Fibroblast of lung (primary cell): ENCODE measurements around the gene AADACL4. TPM values are rescaled to one million over a fixed set of nuclear protein-coding genes. Genes with fewer than 3 reads are reported as not detected.

ENCODE experiments used
- DNase-seq, 2 donors: peaks; one replicate each; pipeline versions ENCODE4 v3.0.0 to v3.0.0-alpha.2; 2010; ENCODE audit warnings: low read depth in 2 of 2
- H2AFZ ChIP-seq: 2 replicates; pipeline ENCODE4 v1.5.1; 2012; ENCODE audit warnings: low read length, control low read depth, inconsistent platforms
- H3K27ac ChIP-seq: 2 replicates; pipeline ENCODE4 v1.5.1; 2011; ENCODE audit warnings: low read length, control low read depth; ENCODE audit not compliant: insufficient read depth
- H3K27me3 ChIP-seq: 2 replicates; pipeline ENCODE4 v1.5.1; 2011; ENCODE audit warnings: mild to moderate bottlenecking, low read length; ENCODE audit not compliant: control insufficient read depth, insufficient read depth
- H3K36me3 ChIP-seq: 2 replicates; pipeline ENCODE4 v1.5.1; 2011; ENCODE audit warnings: low read length; ENCODE audit not compliant: control insufficient read depth, insufficient read depth
- H3K4me1 ChIP-seq: 2 replicates; pipeline ENCODE4 v1.5.1; 2011; ENCODE audit warnings: low read length; ENCODE audit not compliant: control insufficient read depth, insufficient read depth; ENCODE audit errors: extremely low read depth
- H3K4me2 ChIP-seq: 2 replicates; pipeline ENCODE4 v1.5.1; 2011; ENCODE audit warnings: low read length, control low read depth; ENCODE audit not compliant: insufficient read depth; ENCODE audit errors: extremely low read depth
- H3K4me3 ChIP-seq, 4 experiments: fragments of 200-600 bp in 1 of 4; sonication (generic) in 1 of 4; replicated peaks in 1 of 4; 2 replicates each; pipeline ENCODE4 v1.5.1; 2011 to 2016; ENCODE audit warnings: low read length in 4 of 4, low read depth in 3 of 4, mild to moderate bottlenecking in 3 of 4, control low read depth in 2 of 4, inconsistent platforms in 1 of 4, mixed read lengths in 1 of 4; ENCODE audit not compliant: insufficient read depth in 1 of 4; ENCODE audit errors: control extremely low read depth in 1 of 4
- H3K79me2 ChIP-seq: 2 replicates; pipeline ENCODE4 v1.5.1; 2012; ENCODE audit warnings: mild to moderate bottlenecking, low read length, inconsistent platforms; ENCODE audit not compliant: control insufficient read depth, insufficient read depth
- H3K9ac ChIP-seq: 2 replicates; pipeline ENCODE4 v1.5.1; 2011; ENCODE audit warnings: mild to moderate bottlenecking, low read length, control low read depth; ENCODE audit not compliant: insufficient read depth
- H3K9me3 ChIP-seq: 2 replicates; pipeline ENCODE4 v1.5.1; 2012; ENCODE audit warnings: low read depth, low read length; ENCODE audit not compliant: control insufficient read depth, insufficient read depth
- H4K20me1 ChIP-seq: 2 replicates; pipeline ENCODE4 v1.5.1; 2011; ENCODE audit warnings: low read length; ENCODE audit not compliant: control insufficient read depth, insufficient read depth; ENCODE audit errors: extremely low read depth
- CTCF ChIP-seq, 2 donors: IDR thresholded peaks in 1 of 2; conservative IDR thresholded peaks in 1 of 2; 1 replicate in 1 of 2; 2 replicates in 1 of 2; pipeline ENCODE4 v1.5.1; 2011 to 2012; ENCODE audit warnings: low read length in 2 of 2, control low read depth in 1 of 2, inconsistent platforms in 1 of 2, low read depth in 1 of 2, mild to moderate bottlenecking in 1 of 2
- EZH2 ChIP-seq: IDR thresholded peaks from 2 replicates; pipeline ENCODE4 v1.5.1; 2012; ENCODE audit warnings: low read length, control low read depth, mild to moderate bottlenecking; ENCODE audit errors: missing control alignments
- polyA plus RNA-seq, 2 donors: library from polyadenylated mRNA; depleted of rRNA in 1 of 2; stranded (reverse) in 1 of 2; unstranded in 1 of 2; fragments of >200 nt; gene quantifications; 2 replicates each; pipeline ENCODE4 v1.2.1, GENCODE V29; 2011 to 2012; ENCODE audit warnings: missing spikeins in 1 of 2
- total RNA-seq: library from RNA; depleted of rRNA; stranded (reverse); fragments of >200 nt; gene quantifications from 2 replicates; pipeline ENCODE4 v1.2.1, GENCODE V29; 2014

Gene AADACL4
- total and polyA plus RNA-seq, 2 donors (not counting 1 experiment from before 2014, with no cell fraction given), result not detected

DNA sequence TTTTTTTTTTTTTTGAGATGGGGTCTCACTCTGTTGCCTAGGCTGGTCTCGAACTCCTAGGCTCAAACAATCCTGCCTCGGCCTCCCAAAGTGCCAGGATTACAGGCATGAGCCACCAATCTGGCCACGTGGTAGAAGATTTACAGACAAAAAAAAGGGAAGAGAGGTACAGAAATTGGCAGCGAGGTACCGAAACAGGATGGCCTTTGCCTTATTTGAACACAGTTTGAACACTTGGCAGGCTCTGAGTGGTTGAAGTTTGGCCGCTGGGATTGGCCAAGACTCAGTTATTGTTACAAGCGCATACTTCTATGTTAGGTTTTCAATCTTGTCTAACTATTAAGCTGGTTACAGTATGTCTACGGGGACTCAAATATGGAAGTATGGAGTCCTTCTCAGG lies 6.2 kb upstream of the AADACL4 start:
- Histone ChIP-seq H2AFZ (no peak overlapping the region), H3K36me3 (no peaks in the 10 kb centered on the region), H3K27ac (no peak overlapping the region), H3K9me3 (no peaks in the 10 kb centered on the region), H3K27me3 (no peaks in the 10 kb centered on the region), H4K20me1 (no peaks in the 10 kb centered on the region), H3K4me1 (no peaks in the 10 kb centered on the region), H3K4me3 (no peak overlapping the region), H3K9ac (no peak overlapping the region), H3K4me2 (no peak overlapping the region), H3K79me2 (no peaks in the 10 kb centered on the region)
- no peak for DNase-seq
- TF ChIP-seq CTCF (conservative IDR thresholded peaks at IDR 0.05 in 1 of 2, IDR thresholded peaks at IDR 0.05 in 1 of 2; ENCODE audit: low read depth in 1 of 2, low read length in 2 of 2) (no peak), EZH2 (no peak)

DNA sequence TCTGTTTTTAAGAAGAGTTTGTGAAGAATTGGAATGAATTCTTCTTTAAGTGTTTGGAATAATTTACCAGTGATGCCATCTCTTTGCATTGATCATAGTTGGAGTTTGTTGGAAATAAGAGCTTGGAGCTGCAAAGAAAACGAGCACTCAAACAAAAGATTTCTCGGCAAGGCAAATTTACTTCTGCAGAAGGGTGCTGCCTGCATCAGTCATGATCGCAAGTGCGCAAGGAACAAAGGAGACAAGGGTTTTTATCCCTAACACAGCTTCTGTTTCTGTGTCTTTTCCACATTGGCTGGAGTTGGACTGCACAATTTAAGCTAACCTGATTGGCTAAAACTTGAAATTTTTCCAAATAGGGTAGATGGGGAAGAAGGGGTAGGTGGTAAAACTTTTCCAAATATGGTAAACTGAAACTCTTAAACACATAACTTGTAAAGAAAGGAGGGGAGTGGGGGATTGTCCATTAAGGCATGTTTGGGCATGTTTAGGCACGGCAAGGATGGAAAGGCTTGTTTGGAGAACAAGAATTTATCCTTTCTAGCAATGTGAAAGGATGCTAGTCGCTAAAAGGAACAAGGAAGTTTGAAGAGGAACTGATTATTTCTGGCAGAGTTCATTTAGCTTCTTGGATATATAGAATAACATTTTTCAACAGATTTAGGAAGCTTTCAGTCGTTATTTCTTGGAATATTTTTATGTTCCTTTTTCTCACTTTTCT lies 3.5 kb upstream of the AADACL4 start:
- no peak for TF ChIP-seq CTCF (conservative IDR thresholded peaks at IDR 0.05 in 1 of 2, IDR thresholded peaks at IDR 0.05 in 1 of 2; ENCODE audit: low read depth in 1 of 2, low read length in 2 of 2)
- TF ChIP-seq EZH2, result no peak
- Histone ChIP-seq H2AFZ (no peak overlapping the region), H3K4me2 (no peak overlapping the region), H3K9me3 (no peaks in the 10 kb centered on the region), H3K27ac (no peak overlapping the region), H4K20me1 (no peaks in the 10 kb centered on the region), H3K4me1 (no peaks in the 10 kb centered on the region), H3K27me3 (peaks cover 4% of the 10 kb centered on the region), H3K4me3 (no peak overlapping the region), H3K36me3 (no peaks in the 10 kb centered on the region), H3K9ac (no peak overlapping the region), H3K79me2 (no peaks in the 10 kb centered on the region)
- no peak for DNase-seq

DNA sequence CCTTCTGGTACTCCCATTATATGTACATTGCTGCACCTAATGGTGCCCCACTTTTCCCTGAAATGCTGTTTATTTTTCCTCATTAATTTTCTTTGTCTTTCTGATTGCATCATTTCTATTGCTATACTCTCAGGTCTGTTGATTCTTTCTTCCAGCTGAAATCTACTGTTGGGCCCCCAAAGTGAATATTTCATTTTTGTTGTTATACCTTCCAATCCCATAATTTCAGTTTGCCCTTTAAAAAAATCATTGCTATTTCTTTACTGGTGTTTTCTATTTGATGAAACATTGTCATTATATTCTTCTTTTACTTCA lies 3.0 kb upstream of the AADACL4 start:
- Histone ChIP-seq H3K9me3 (no peaks in the 10 kb centered on the region), H3K4me2 (no peak overlapping the region), H2AFZ (no peak overlapping the region), H3K27me3 (peaks cover 4% of the 10 kb centered on the region), H3K27ac (no peak overlapping the region), H3K36me3 (no peaks in the 10 kb centered on the region), H3K4me1 (no peaks in the 10 kb centered on the region), H4K20me1 (no peaks in the 10 kb centered on the region), H3K79me2 (no peaks in the 10 kb centered on the region), H3K9ac (no peak overlapping the region), H3K4me3 (no peak overlapping the region)
- DNase-seq, result no peak
- TF ChIP-seq EZH2 (no peak), CTCF (conservative IDR thresholded peaks at IDR 0.05 in 1 of 2, IDR thresholded peaks at IDR 0.05 in 1 of 2; ENCODE audit: low read depth in 1 of 2, low read length in 2 of 2) (no peak)
